Gastroesophageal sphincter (tissue), 4 donors: ENCODE measurements around the gene TSPAN19. TPM values are rescaled to one million over a fixed set of nuclear protein-coding genes. Genes with fewer than 3 reads are reported as not detected.

Experiments
- ATAC-seq: fragments of 150-250 bp; one replicate; pipeline ENCODE4 v1.9.1; 2016; ENCODE audit warnings: mild to moderate bottlenecking, moderate library complexity
- H3K27ac ChIP-seq, 4 donors: fragments of 200-600 bp; sonication (generic) in 3 of 4; 1 replicate in 3 of 4; 2 replicates in 1 of 4; pipeline ENCODE4 v1.5.1; 2016 to 2019
- H3K27me3 ChIP-seq: fragments of 200-600 bp; sonication (generic); one replicate; pipeline ENCODE4 v1.5.1; 2019
- H3K36me3 ChIP-seq, 2 donors: fragments of 200-600 bp; sonication (generic); one replicate each; pipeline ENCODE4 v1.5.1; 2019; ENCODE audit warnings: control low read depth in 1 of 2
- H3K4me1 ChIP-seq, 3 donors: fragments of 200-600 bp; sonication (generic); 1 replicate in 2 of 3; 2 replicates in 1 of 3; pipeline ENCODE4 v1.5.1; 2016 to 2019; ENCODE audit warnings: control low read depth in 2 of 3
- H3K4me3 ChIP-seq, 2 donors: fragments of 200-600 bp; sonication (generic); one replicate each; pipeline ENCODE4 v1.5.1; 2019; ENCODE audit warnings: mild to moderate bottlenecking in 1 of 2, moderate library complexity in 1 of 2
- H3K9me3 ChIP-seq, 3 donors: fragments of 200-600 bp; sonication (generic); one replicate each; pipeline ENCODE4 v1.5.1; 2017 to 2019; ENCODE audit warnings: control low read depth in 2 of 3
- CTCF ChIP-seq, 4 experiments: fragments of 200-600 bp in 2 of 4; fragments of 450-650 bp in 2 of 4; sonication (generic) in 1 of 4; IDR thresholded peaks; one replicate each; pipeline ENCODE4 v1.5.1; 2017 to 2019; ENCODE audit warnings: antibody characterized with exemption in 4 of 4, mild to moderate bottlenecking in 2 of 4, moderate library complexity in 2 of 4
- EP300 ChIP-seq: sonication (generic); formaldehyde crosslinking; IDR thresholded peaks from one replicate; pipeline ENCODE4 v1.6.1; 2017; ENCODE audit warnings: antibody characterized with exemption, mild to moderate bottlenecking
- POLR2A ChIP-seq, 2 donors: fragments of 450-650 bp; IDR thresholded peaks; one replicate each; pipeline ENCODE4 v1.6.1; 2017; ENCODE audit warnings: antibody characterized with exemption in 2 of 2, mild to moderate bottlenecking in 2 of 2, moderate library complexity in 1 of 2
- POLR2AphosphoS5 ChIP-seq: sonication (generic); formaldehyde crosslinking; IDR thresholded peaks from one replicate; pipeline ENCODE4 v1.6.1; 2017; ENCODE audit warnings: antibody characterized with exemption
- WGBS, 2 donors: methylation state at CpG; one replicate each; pipeline ENCODE4 v1.1.5; 2018; ENCODE audit warnings: low coverage in 1 of 2; 5-methylcytosine and 5-hydroxymethylcytosine counted together
- total RNA-seq, 4 donors: library from RNA; depleted of rRNA; stranded (reverse); fragments of >200 nt; gene quantifications; one replicate each; pipeline ENCODE4 v1.1.0, GENCODE V29; 2016

TSPAN19 gene
- total RNA-seq, 4 donors from 2014 or later = 0.10 TPM; not detected in 3

- no peaks in the 10 kb centered on the region for H3K27me3 ChIP-seq
- no peak overlapping the region for H3K27ac ChIP-seq
- no peak overlapping the region for H3K4me3 ChIP-seq
- 83% methylated on average over 1 of the region's 1 CpG; no CpG with 5 or more reads in 1 of the 2 donors for WGBS, 2 donors
- H3K9me3 ChIP-seq = no peaks in the 10 kb centered on the region
- no peak for TF ChIP-seq CTCF (IDR thresholded peaks at IDR 0.05)
- no peak for TF ChIP-seq EP300
- no peak for TF ChIP-seq POLR2A (IDR thresholded peaks at IDR 0.05)
- no peak for TF ChIP-seq POLR2AphosphoS5
- H3K4me1 ChIP-seq = no peaks in the 10 kb centered on the region
- H3K36me3 ChIP-seq = no peaks in the 10 kb centered on the region
- no peak for ATAC-seq
Measured at GRCh38 chr12:84982888-84983287, 53.2 kb downstream of the TSPAN19 start.

- no peak for TF ChIP-seq POLR2AphosphoS5
- no peak for TF ChIP-seq EP300
- no peak for TF ChIP-seq POLR2A (IDR thresholded peaks at IDR 0.05)
- no peak for TF ChIP-seq CTCF (IDR thresholded peaks at IDR 0.05)
- 4 to 17% methylated on average over 1 of the region's 1 CpG for WGBS, 2 donors
- H3K27ac ChIP-seq = no peak overlapping the region
Measured at GRCh38 chr12:84978921-84979320, 57.2 kb downstream of the TSPAN19 start.

GRCh38 chr12:84976133-84976532, 59.9 kb downstream of the TSPAN19 start:
- Histone ChIP-seq H3K9me3 (no peaks in the 10 kb centered on the region), H3K4me1 (no peaks in the 10 kb centered on the region), H3K36me3 (no peaks in the 10 kb centered on the region), H3K27ac (no peak overlapping the region), H3K27me3 (no peaks in the 10 kb centered on the region), H3K4me3 (no peak overlapping the region)
- TF ChIP-seq POLR2AphosphoS5 = no peak
- TF ChIP-seq EP300 = no peak
- no peak for TF ChIP-seq POLR2A (IDR thresholded peaks at IDR 0.05)
- TF ChIP-seq CTCF (IDR thresholded peaks at IDR 0.05) = no peak
- ATAC-seq = no peak
- WGBS, 2 donors = 0% methylated on average over 1 of the region's 3 CpGs; no CpG with 5 or more reads in 1 of the 2 donors

More at GRCh38 chr12:84978921-84979320, 57.2 kb downstream of the TSPAN19 start:
- Histone ChIP-seq H3K4me1 (no peaks in the 10 kb centered on the region), H3K36me3 (no peaks in the 10 kb centered on the region), H3K27me3 (no peaks in the 10 kb centered on the region), H3K4me3 (no peak overlapping the region), H3K9me3 (no peaks in the 10 kb centered on the region)
- no peak for ATAC-seq

GRCh38 chr12:84974155-84974815, 61.8 kb downstream of the TSPAN19 start:
- Histone ChIP-seq H3K36me3 (no peaks in the 10 kb centered on the region), H3K4me3 (no peak overlapping the region), H3K27ac (no peak overlapping the region), H3K27me3 (no peaks in the 10 kb centered on the region), H3K9me3 (no peaks in the 10 kb centered on the region), H3K4me1 (no peaks in the 10 kb centered on the region)
- TF ChIP-seq EP300 (no peak), POLR2A (IDR thresholded peaks at IDR 0.05) (no peak), POLR2AphosphoS5 (no peak), CTCF (IDR thresholded peaks at IDR 0.05) (no peak)
- 70 to 95% methylated on average over 2 of the region's 2 CpGs for WGBS, 2 donors
- no peak for ATAC-seq

GRCh38 chr12:84973026-84973425, 63.1 kb downstream of the TSPAN19 start:
- no peaks in the 10 kb centered on the region for H3K27me3 ChIP-seq
- H3K27ac ChIP-seq = no peak overlapping the region
- H3K4me1 ChIP-seq = no peaks in the 10 kb centered on the region
- ATAC-seq = no peak
- no peaks in the 10 kb centered on the region for H3K9me3 ChIP-seq
- no peak overlapping the region for H3K4me3 ChIP-seq
- TF ChIP-seq CTCF (IDR thresholded peaks at IDR 0.05) (no peak), POLR2AphosphoS5 (no peak), EP300 (no peak), POLR2A (IDR thresholded peaks at IDR 0.05) (no peak)
- no peaks in the 10 kb centered on the region for H3K36me3 ChIP-seq
